NCI-H1417 (cell line): Measurements from ENCODE around the gene BMERB1.
"Not testable (repeated sequence)": the region's sequence is repeated elsewhere in the genome, so short reads cannot be mapped to it uniquely, and the experiment has no call there.

Experiments
- DNase-seq, 3 experiments: peaks; one replicate each; lab custom pipeline; 2025; lab: John Stamatoyannopoulos, UW

Gene BMERB1

GRCh38 chr16:15425861-15426260 lies 8.5 kb upstream of the BMERB1 start:
- DNase-seq: no peak

GRCh38 chr16:15426796-15427195 lies 7.6 kb upstream of the BMERB1 start:
- DNase-seq: no peak

- peak; percentile 15 to 41 (median 32) for DNase-seq
These were observed 6.6 kb upstream of the BMERB1 start for GRCh38 chr16:15427648-15428239.

- DNase-seq: not testable (repeated sequence)
These were observed 3.5 kb upstream of the BMERB1 start for GRCh38 chr16:15430884-15431283.

- DNase-seq: no peak
These were observed 336 bp upstream of the BMERB1 start for GRCh38 chr16:15434079-15434424.

GRCh38 chr16:15435216-15435864 lies 952 bp downstream of the BMERB1 start:
- DNase-seq: peak in 2 of 3 experiments; percentile 30 to 52

- no peak for DNase-seq
These were observed 4.7 kb downstream of the BMERB1 start for GRCh38 chr16:15439102-15439501.

GRCh38 chr16:15439521-15439920 lies 5.1 kb downstream of the BMERB1 start:
- no peak for DNase-seq

GRCh38 chr16:15440852-15441251 lies 6.5 kb downstream of the BMERB1 start:
- no peak for DNase-seq

GRCh38 chr16:15442140-15442539 lies 7.8 kb downstream of the BMERB1 start:
- DNase-seq: not testable (repeated sequence)

- DNase-seq: no peak
These were observed 9.4 kb downstream of the BMERB1 start for GRCh38 chr16:15443753-15444152.

GRCh38 chr16:15444264-15444663 lies 9.9 kb downstream of the BMERB1 start:
- no peak for DNase-seq

- no peak for DNase-seq
These were observed 11.1 kb downstream of the BMERB1 start for GRCh38 chr16:15445450-15445849.

- no peak for DNase-seq
These were observed 12.5 kb downstream of the BMERB1 start for GRCh38 chr16:15446901-15447300.

- DNase-seq: no peak
These were observed 16.2 kb downstream of the BMERB1 start for GRCh38 chr16:15450624-15451023.

- no peak for DNase-seq
These were observed 16.8 kb downstream of the BMERB1 start for GRCh38 chr16:15451098-15451731.

- DNase-seq: no peak
These were observed 18.0 kb downstream of the BMERB1 start for GRCh38 chr16:15452246-15452855.

- not testable (repeated sequence) for DNase-seq
These were observed 18.9 kb downstream of the BMERB1 start for GRCh38 chr16:15453296-15453695.

GRCh38 chr16:15454933-15455332 lies 20.5 kb downstream of the BMERB1 start:
- not testable (repeated sequence) for DNase-seq

GRCh38 chr16:15457400-15457799 lies 23.0 kb downstream of the BMERB1 start:
- DNase-seq: no peak

GRCh38 chr16:15457958-15458357 lies 23.6 kb downstream of the BMERB1 start:
- no peak for DNase-seq

GRCh38 chr16:15459791-15460190 lies 25.4 kb downstream of the BMERB1 start:
- no peak for DNase-seq

GRCh38 chr16:15460601-15461000 lies 26.2 kb downstream of the BMERB1 start:
- DNase-seq: no peak
